WTC11 (cell line): ENCODE data around the gene ABCB10. TPM values are rescaled to one million over a fixed set of nuclear protein-coding genes. Genes with fewer than 3 reads are reported as not detected.

Experiments used
- ATAC-seq: fragments of 200-7000 bp; cut with Tn5 transposase; 2 replicates; pipeline ENCODE4 v1.10.0; 2021; ENCODE audit warnings: mild to moderate bottlenecking, moderate library complexity
- CTCF ChIA-PET: fragments of 300-600 bp; sonication (Branson Sonifier 250); formaldehyde crosslinking; loops from one replicate; lab custom pipeline; 2021; ENCODE audit warnings: antibody characterized with exemption; lab: Charles Lee
- POLR2A ChIA-PET: fragments of 350-600 bp; sonication (Branson Sonifier 250); formaldehyde crosslinking; loops from one replicate; lab custom pipeline; 2021; ENCODE audit warnings: antibody characterized with exemption; lab: Charles Lee
- DNase-seq: peaks from one replicate; pipeline ENCODE4 v3.0.0; 2021; ENCODE audit warnings: low spot score
- H3K27ac Mint-ChIP-seq: 2 replicates; pipeline ENCODE4 v1.8.0; 2021; ENCODE audit warnings: mixed read lengths
- H3K27me3 Mint-ChIP-seq: 2 replicates; pipeline ENCODE4 v1.8.0; 2021; ENCODE audit warnings: low read depth, mild to moderate bottlenecking, moderate library complexity, mixed read lengths
- H3K36me3 Mint-ChIP-seq: 2 replicates; pipeline ENCODE4 v1.8.0; 2021; ENCODE audit warnings: mixed read lengths
- H3K4me1 Mint-ChIP-seq: 2 replicates; pipeline ENCODE4 v1.8.0; 2022; ENCODE audit warnings: mixed read lengths
- H3K4me3 Mint-ChIP-seq: 2 replicates; pipeline ENCODE4 v1.8.0; 2021; ENCODE audit warnings: mild to moderate bottlenecking, moderate library complexity, mixed read lengths
- H3K9me3 Mint-ChIP-seq: 2 replicates; pipeline ENCODE4 v1.8.0; 2021; ENCODE audit warnings: mixed read lengths
- ATF6 ChIP-seq: sonication (generic); formaldehyde crosslinking; IDR thresholded peaks from 2 replicates; pipeline ENCODE4 v1.8.1; 2023; ENCODE audit warnings: mild to moderate bottlenecking, missing genetic modification reagents
- E2F4 ChIP-seq: sonication (generic); formaldehyde crosslinking; IDR thresholded peaks from 2 replicates; pipeline ENCODE4 v1.8.1; 2022; ENCODE audit warnings: low read depth, mild to moderate bottlenecking, moderate library complexity, missing genetic modification reagents, borderline replicate concordance
- ELF4 ChIP-seq: sonication (generic); formaldehyde crosslinking; IDR thresholded peaks from 2 replicates; pipeline ENCODE4 v1.8.1; 2022; ENCODE audit warnings: low read depth, mild to moderate bottlenecking, moderate library complexity, missing genetic modification reagents
- FOXJ3 ChIP-seq: sonication (generic); formaldehyde crosslinking; IDR thresholded peaks from 2 replicates; pipeline ENCODE4 v1.9.0; 2021; ENCODE audit warnings: missing genetic modification reagents, mild to moderate bottlenecking, borderline replicate concordance
- FOXP4 ChIP-seq: sonication (generic); formaldehyde crosslinking; IDR thresholded peaks from 2 replicates; pipeline ENCODE4 v1.8.0; 2022; ENCODE audit warnings: mild to moderate bottlenecking, missing genetic modification reagents
- GTF2I ChIP-seq: fragments of 250-450 bp; sonication (Bioruptor Pico); conservative IDR thresholded peaks from 2 replicates; pipeline ENCODE4 v1.4.0; 2021; ENCODE audit warnings: mild to moderate bottlenecking
- JUN ChIP-seq: sonication (generic); formaldehyde crosslinking; IDR thresholded peaks from 2 replicates; pipeline ENCODE4 v1.8.0; 2023; ENCODE audit warnings: mild to moderate bottlenecking, missing genetic modification reagents
- MXD4 ChIP-seq: fragments of 250-450 bp; sonication (Bioruptor Pico); IDR thresholded peaks from 2 replicates; pipeline ENCODE4 v1.8.0; 2021; ENCODE audit warnings: mild to moderate bottlenecking, moderate library complexity, borderline replicate concordance
- NFYB ChIP-seq: sonication (generic); formaldehyde crosslinking; conservative IDR thresholded peaks from 2 replicates; pipeline ENCODE4 v1.8.0; 2022; ENCODE audit warnings: low read depth, missing genetic modification reagents
- SMAD3 ChIP-seq: sonication (generic); formaldehyde crosslinking; IDR thresholded peaks from 2 replicates; pipeline ENCODE4 v1.8.0; 2022; ENCODE audit warnings: missing genetic modification reagents, mild to moderate bottlenecking, borderline replicate concordance
- SP1 ChIP-seq: sonication (generic); formaldehyde crosslinking; conservative IDR thresholded peaks from 2 replicates; pipeline ENCODE4 v1.8.1; 2022; ENCODE audit warnings: missing genetic modification reagents
- STAT6 ChIP-seq: sonication (generic); formaldehyde crosslinking; conservative IDR thresholded peaks from 2 replicates; pipeline ENCODE4 v1.8.1; 2023; ENCODE audit warnings: mild to moderate bottlenecking, low read depth, missing genetic modification reagents, moderate library complexity
- TCF7 ChIP-seq: sonication (generic); formaldehyde crosslinking; IDR thresholded peaks from 2 replicates; pipeline ENCODE4 v1.8.0; 2022; ENCODE audit warnings: mild to moderate bottlenecking, low read depth, missing genetic modification reagents, moderate library complexity
- TEAD4 ChIP-seq: sonication (generic); formaldehyde crosslinking; IDR thresholded peaks from 2 replicates; pipeline ENCODE4 v1.8.0; 2022; ENCODE audit warnings: mild to moderate bottlenecking, missing genetic modification reagents
- USF2 ChIP-seq: sonication (generic); formaldehyde crosslinking; IDR thresholded peaks from 2 replicates; pipeline ENCODE4 v1.8.1; 2023; ENCODE audit warnings: mild to moderate bottlenecking, missing genetic modification reagents, moderate library complexity
- ZBTB21 ChIP-seq: sonication (generic); formaldehyde crosslinking; IDR thresholded peaks from 2 replicates; pipeline ENCODE4 v1.8.1; 2023; ENCODE audit warnings: mild to moderate bottlenecking, missing genetic modification reagents, borderline replicate concordance
- ZNF396 ChIP-seq: fragments of 250-450 bp; sonication (Bioruptor Pico); IDR thresholded peaks from 2 replicates; pipeline ENCODE4 v1.8.0; 2021; ENCODE audit warnings: mild to moderate bottlenecking, moderate library complexity, borderline replicate concordance
- ZNF416 ChIP-seq: fragments of 250-450 bp; sonication (Bioruptor Pico); IDR thresholded peaks from 2 replicates; pipeline ENCODE4 v1.9.0; 2021; ENCODE audit warnings: mild to moderate bottlenecking, inconsistent platforms
- ZNF425 ChIP-seq: fragments of 250-450 bp; sonication (Bioruptor Pico); conservative IDR thresholded peaks from 2 replicates; pipeline ENCODE4 v1.9.0; 2021; ENCODE audit warnings: mild to moderate bottlenecking
- ZSCAN18 ChIP-seq: fragments of 250-450 bp; sonication (Bioruptor Pico); IDR thresholded peaks from 2 replicates; pipeline ENCODE4 v2.1.2; 2022; ENCODE audit warnings: mild to moderate bottlenecking, moderate library complexity
- total RNA-seq: library from RNA; stranded (reverse); gene quantifications from 3 replicates; pipeline ENCODE4 v1.2.3, GENCODE V29; 2021

Gene ABCB10
- total RNA-seq, 1 experiment from 2014 or later: 11.0 TPM

- TF ChIP-seq FOXP4: no peak
- no peak for TF ChIP-seq ZNF396 (CRISPR knock-in tag)
- no peak for TF ChIP-seq FOXJ3 (CRISPR knock-in tag)
- TF ChIP-seq SMAD3 (CRISPR knock-in tag): no peak
- no peak for TF ChIP-seq NFYB (CRISPR knock-in tag)
- no peak for TF ChIP-seq ELF4 (CRISPR knock-in tag)
- TF ChIP-seq E2F4: no peak
- TF ChIP-seq ZBTB21 (CRISPR knock-in tag): no peak
- TF ChIP-seq ZNF425 (CRISPR knock-in tag): no peak
- no peak for TF ChIP-seq ZNF416 (CRISPR knock-in tag)
These were observed 45.0 kb upstream of the ABCB10 start (continued) for GRCh38 chr1:229603371-229604005.

GRCh38 chr1:229600229-229600628, 41.7 kb upstream of the ABCB10 start:
- H3K27me3 Mint-ChIP-seq: no peaks in the 10 kb centered on the region
- ATAC-seq (no peak), DNase-seq (no peak)
- H3K4me3 Mint-ChIP-seq: no peak overlapping the region
- peak overlapping the region; percentile 29; the same call in 1 of the 2 replicates for H3K27ac Mint-ChIP-seq
- H3K9me3 Mint-ChIP-seq: no peaks in the 10 kb centered on the region
- POLR2A ChIA-PET: no interaction called here
- CTCF ChIA-PET: no interaction called here
- peaks cover 34% of the 10 kb centered on the region for H3K36me3 Mint-ChIP-seq
- peaks cover 11% of the 10 kb centered on the region for H3K4me1 Mint-ChIP-seq
- no peak for TF ChIP-seq TCF7 (CRISPR knock-in tag)
- no peak for TF ChIP-seq STAT6 (CRISPR knock-in tag)
- TF ChIP-seq ATF6 (CRISPR knock-in tag): no peak
- TF ChIP-seq SP1 (CRISPR knock-in tag): no peak
- no peak for TF ChIP-seq TEAD4 (CRISPR knock-in tag)
- TF ChIP-seq JUN: no peak
- TF ChIP-seq USF2: no peak
- no peak for TF ChIP-seq MXD4 (CRISPR knock-in tag)
- TF ChIP-seq ZSCAN18: no peak
- TF ChIP-seq GTF2I (CRISPR knock-in tag): no peak
